AML-193 (cell line): ENCODE measurements around the gene SLC41A2.
"Not testable (repeated sequence)": the region's sequence is repeated elsewhere in the genome, so short reads cannot be mapped to it uniquely, and the experiment has no call there.

Source experiments
- DNase-seq, 2 experiments: peaks; one replicate each; lab custom pipeline; 2025; lab: John Stamatoyannopoulos, UW

The SLC41A2 gene

DNA sequence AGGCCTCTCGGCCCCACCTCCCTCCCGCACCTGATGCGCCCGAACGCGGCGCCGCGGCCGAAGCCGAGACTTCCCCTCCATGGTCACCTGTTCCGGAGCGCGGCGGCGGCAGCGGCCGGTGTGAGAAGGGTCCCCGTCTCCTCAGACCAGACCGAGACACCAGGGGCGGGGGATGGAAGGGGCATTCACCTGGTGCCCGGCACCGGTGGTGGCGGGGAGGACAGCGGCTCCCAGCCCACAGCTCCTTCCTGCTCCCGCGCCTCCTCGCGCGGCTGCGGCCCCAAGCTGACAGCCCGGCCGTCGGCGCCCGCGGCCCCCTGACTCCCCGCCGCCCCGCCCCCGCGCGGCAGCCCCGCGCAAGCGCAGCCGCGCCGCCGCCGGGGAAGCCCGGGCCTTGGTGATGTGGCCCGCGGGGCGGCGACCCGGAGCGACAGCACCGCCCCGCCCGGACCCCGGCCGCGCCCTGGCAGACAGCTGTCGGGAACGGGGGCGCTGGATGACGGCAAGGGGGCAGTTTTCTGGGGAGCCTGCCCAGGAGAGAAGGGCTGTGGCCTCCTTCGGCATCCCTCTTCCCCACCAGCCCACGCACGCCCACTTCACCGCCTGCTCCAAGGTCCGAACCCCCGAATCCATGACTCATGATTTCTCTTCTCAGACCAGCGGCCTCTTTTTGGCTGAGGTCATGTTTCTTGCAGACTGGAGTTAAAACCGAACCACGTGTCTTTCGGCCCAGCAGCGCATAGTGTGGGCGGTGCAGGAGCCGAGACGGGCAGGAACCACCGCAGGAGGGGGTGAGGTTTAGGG, at the start of gene SLC41A2:
Gene SLC41A2, minus strand, starts transcription at position 290 of the 804 bp plus-strand sequence. CDS start 29,763 bp downstream, outside the sequence.
- peak in 1 of 2 experiments; percentile 20 for DNase-seq

- DNase-seq, result no peak
Observed at GRCh38 chr12:105001476-105001875, 43.4 kb upstream of the SLC41A2 start.

- no peak for DNase-seq
Observed at GRCh38 chr12:104999347-104999685, 41.2 kb upstream of the SLC41A2 start.

GRCh38 chr12:104998423-104999346, 40.6 kb upstream of the SLC41A2 start:
- DNase-seq, result no peak

DNA sequence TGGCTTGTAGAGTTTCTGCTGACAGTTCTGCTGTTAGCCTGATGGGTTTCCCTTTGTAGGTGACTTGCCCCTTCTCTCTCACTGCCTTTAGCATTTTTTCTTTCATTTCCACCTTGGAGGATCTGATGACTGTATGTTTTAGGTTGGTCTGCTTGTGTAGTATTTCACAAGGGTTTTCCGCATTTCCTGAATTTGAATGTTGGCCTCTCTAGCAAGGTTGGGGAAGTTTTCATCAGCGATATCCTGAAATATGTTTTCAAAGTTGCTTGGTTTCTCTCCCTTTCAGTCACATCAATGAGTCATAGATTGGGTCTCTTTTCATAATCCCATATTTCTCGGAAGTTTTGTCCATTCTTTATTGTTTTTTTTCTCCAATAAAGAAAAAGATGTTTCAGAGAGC, 39.5 kb upstream of the SLC41A2 start:
- DNase-seq, result no peak

GRCh38 chr12:104994336-104994735, 36.2 kb upstream of the SLC41A2 start:
- DNase-seq, result no peak

DNA sequence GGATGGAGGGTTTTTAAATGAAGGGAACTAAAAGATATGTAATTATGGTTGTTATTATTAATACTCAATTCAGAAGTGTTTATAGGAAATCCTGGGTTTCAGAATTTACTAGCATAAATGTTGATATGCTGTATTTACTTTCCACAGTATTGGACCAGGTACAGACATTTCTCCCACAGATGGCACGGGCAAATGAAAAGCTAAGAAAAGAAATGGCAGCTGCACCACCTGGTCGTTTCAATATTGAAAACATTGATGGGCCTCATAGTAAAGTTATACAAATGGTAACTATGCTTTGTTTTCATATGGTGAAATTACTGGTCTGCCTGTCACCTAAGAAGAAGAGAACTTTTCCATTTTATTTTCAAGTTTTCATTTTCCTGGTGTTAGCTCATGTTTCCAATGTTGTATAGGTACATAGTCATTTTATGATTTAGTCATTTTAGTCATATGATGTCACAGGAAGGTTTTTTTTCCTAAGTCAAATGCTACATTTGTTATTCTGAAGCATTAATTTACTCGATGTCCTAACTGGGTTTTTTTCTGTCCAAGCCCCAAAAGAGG, 33.6 kb upstream of the SLC41A2 start:
- DNase-seq, result no peak

- no peak for DNase-seq
Observed at GRCh38 chr12:104990950-104991349, 32.9 kb upstream of the SLC41A2 start.

GRCh38 chr12:104986022-104986941, 28.2 kb upstream of the SLC41A2 start, which contains the start of gene NOPCHAP1:
Gene NOPCHAP1, plus strand, starts transcription at chr12:104986316. Its CDS starts 37 bp downstream, at chr12:104986353.
- peak; percentile 64 to 70 for DNase-seq

- DNase-seq, result no peak
Observed at GRCh38 chr12:104985206-104985605, 27.1 kb upstream of the SLC41A2 start.

- not testable (repeated sequence) for DNase-seq
Observed at GRCh38 chr12:104977688-104978087, 19.6 kb upstream of the SLC41A2 start.

DNA sequence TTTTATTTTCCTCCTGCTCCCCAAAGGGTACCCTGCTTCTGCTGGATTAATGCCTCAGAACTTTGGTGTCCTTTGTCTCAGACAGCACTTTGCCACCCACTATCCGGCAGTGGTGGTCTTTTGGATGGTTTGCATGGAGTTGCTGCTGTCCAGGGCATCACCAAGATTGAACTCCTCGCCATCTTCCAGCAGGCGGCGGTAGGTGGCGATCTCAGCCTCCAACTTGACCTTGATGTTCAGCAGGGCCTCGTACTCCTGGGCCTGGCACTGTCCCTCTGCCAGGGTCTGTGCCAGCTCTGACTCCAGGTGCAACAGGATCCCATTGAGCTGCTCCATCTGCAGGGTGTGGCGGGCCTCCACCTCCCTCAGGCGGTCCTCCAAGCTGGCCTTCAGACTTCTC, 18.6 kb upstream of the SLC41A2 start:
- no peak for DNase-seq

- DNase-seq, result peak in 1 of 2 experiments; percentile 30
Observed at GRCh38 chr12:104975587-104976343, 17.7 kb upstream of the SLC41A2 start.

DNA sequence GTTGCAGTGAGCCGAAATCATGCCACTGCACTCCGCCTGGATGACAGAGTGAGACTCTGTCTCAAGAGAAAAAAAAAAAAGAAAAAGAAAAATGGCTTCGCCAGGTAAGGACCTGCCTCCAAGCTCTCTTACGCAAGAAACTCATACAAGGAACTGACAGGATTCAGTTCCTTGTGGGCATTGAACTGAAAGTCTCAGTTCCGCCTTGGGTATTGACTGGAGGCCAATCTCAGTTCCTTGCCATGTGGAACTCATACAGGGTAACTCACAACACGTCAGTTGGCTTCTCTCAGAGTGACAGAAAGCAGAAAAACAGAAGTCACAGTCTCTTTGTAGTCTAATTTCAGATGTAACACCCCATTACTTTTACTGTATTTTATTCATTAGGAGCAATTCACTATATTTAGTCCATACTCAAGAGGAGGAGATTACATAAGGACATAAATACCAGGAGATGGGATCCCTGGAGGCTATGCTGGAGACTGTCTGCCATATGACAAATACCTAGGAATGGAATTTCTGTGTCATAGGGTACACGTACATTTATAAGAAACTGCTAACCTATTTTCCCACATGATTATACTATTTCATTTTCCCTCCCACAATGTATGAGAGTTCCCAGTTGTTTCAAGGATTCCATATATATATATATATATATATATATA, 16.7 kb upstream of the SLC41A2 start:
- peak in 1 of 2 experiments; percentile 21 for DNase-seq

GRCh38 chr12:104973250-104973649, 15.2 kb upstream of the SLC41A2 start:
- DNase-seq, result no peak

- no peak for DNase-seq
Observed at GRCh38 chr12:104971306-104971705, 13.2 kb upstream of the SLC41A2 start.

DNA sequence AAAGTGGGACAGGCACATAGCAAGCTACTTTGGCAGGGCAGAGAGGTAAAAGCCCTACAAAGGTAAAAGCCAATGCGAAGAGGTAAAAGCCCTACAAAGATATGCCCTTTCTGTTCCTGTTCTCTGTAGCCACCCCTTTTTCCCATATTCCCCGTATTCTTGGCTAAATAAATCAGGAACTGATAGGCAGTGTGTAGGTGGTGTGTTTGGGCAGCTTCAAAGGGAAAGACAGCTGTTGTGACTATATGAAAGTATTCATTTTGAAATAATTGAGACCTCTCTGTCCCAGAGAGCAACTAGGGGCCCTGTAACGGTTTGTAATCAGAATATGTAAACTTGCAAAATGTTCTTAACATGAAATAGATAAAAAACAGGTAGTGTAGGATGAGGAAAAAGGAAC, 11.3 kb upstream of the SLC41A2 start:
- DNase-seq, result no peak

DNA sequence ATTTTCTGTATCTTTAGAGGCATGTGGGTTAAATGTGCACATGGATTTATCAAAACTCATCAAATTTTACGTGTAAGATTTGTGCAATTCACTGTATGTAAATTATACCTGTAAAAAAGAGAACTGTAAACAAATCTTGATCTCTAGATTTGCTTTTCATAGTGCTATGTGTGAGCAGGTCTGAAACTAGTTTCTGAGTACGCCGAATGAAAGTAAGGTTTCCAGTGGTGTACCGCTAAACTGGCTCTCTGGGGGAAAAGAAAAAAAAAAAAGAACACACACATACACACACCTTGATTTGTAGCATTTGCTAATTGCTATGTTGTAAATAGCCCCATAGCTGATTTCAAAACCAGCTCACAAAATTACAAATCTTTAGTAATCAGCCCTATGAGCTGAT, 8.6 kb upstream of the SLC41A2 start:
- no peak for DNase-seq

GRCh38 chr12:104964856-104965205, 6.7 kb upstream of the SLC41A2 start:
- DNase-seq, result no peak

GRCh38 chr12:104964167-104964855, 6.2 kb upstream of the SLC41A2 start:
- no peak for DNase-seq
